Measurements from ENCODE around the gene HS3ST4.

Gene HS3ST4

GRCh38 chr16:25709213-25709612, 17.5 kb downstream of the HS3ST4 start:
- TF ChIP-seq ZFX (IDR thresholded peaks at IDR 0.05; ENCODE audit: borderline replicate concordance): no peak
- TF ChIP-seq CTCF (IDR thresholded peaks at IDR 0.05): no peak
- H3K27ac ChIP-seq: no peak overlapping the region

- H3K27ac ChIP-seq: no peak overlapping the region
- no peak for TF ChIP-seq ZFX (IDR thresholded peaks at IDR 0.05; ENCODE audit: borderline replicate concordance)
- no peak for TF ChIP-seq CTCF (IDR thresholded peaks at IDR 0.05)
Measured at GRCh38 chr16:25713785-25714570, 22.2 kb downstream of the HS3ST4 start.

- H3K27ac ChIP-seq: no peak overlapping the region
- TF ChIP-seq ZFX (IDR thresholded peaks at IDR 0.05; ENCODE audit: borderline replicate concordance) (no peak), CTCF (IDR thresholded peaks at IDR 0.05) (no peak)
Measured at GRCh38 chr16:25716186-25716585, 24.4 kb downstream of the HS3ST4 start.

- no peak overlapping the region for H3K27ac ChIP-seq
- TF ChIP-seq ZFX (IDR thresholded peaks at IDR 0.05; ENCODE audit: borderline replicate concordance) (no peak), CTCF (IDR thresholded peaks at IDR 0.05) (no peak)
Measured at GRCh38 chr16:25721439-25721838, 29.7 kb downstream of the HS3ST4 start.

GRCh38 chr16:25726430-25727098, 34.8 kb downstream of the HS3ST4 start:
- TF ChIP-seq CTCF (IDR thresholded peaks at IDR 0.05): no peak
- no peak for TF ChIP-seq ZFX (IDR thresholded peaks at IDR 0.05; ENCODE audit: borderline replicate concordance)
- no peak overlapping the region for H3K27ac ChIP-seq

GRCh38 chr16:25729188-25729915, 37.6 kb downstream of the HS3ST4 start:
- TF ChIP-seq ZFX (IDR thresholded peaks at IDR 0.05; ENCODE audit: borderline replicate concordance) (no peak), CTCF (IDR thresholded peaks at IDR 0.05) (no peak)
- no peak overlapping the region for H3K27ac ChIP-seq
